HG03521 (cell line): ENCODE data around the gene TMEM256.

ENCODE experiments used
- ATAC-seq: cut with Tn5 transposase; IDR thresholded peaks from one replicate; pipeline ENCODE4 v1.9.1; 2021; ENCODE audit warnings: mild to moderate bottlenecking, moderate library complexity; ENCODE audit not compliant: unreplicated experiment

TMEM256 gene

GRCh38 chr17:7431231-7431630, 27.3 kb upstream of the TMEM256 start:
- no peak for ATAC-seq

- ATAC-seq: no peak
Measured at GRCh38 chr17:7429722-7430121, 25.8 kb upstream of the TMEM256 start.

GRCh38 chr17:7428557-7428956, 24.7 kb upstream of the TMEM256 start, which contains the start of gene SPEM3:
Gene SPEM3 (plus strand): TSS chr17:7428857. CDS start chr17:7428903, 46 bp downstream.
- ATAC-seq: no peak

GRCh38 chr17:7427549-7427948, 23.7 kb upstream of the TMEM256 start:
- ATAC-seq: no peak

- ATAC-seq: no peak
Measured at GRCh38 chr17:7426896-7427489, 23.1 kb upstream of the TMEM256 start.

- ATAC-seq: no peak
Measured at GRCh38 chr17:7426203-7426863, 22.4 kb upstream of the TMEM256 start.

GRCh38 chr17:7425756-7426155, 21.9 kb upstream of the TMEM256 start:
- no peak for ATAC-seq

GRCh38 chr17:7425316-7425715, 21.4 kb upstream of the TMEM256 start, which contains the start of gene SPEM2:
Gene SPEM2 (plus strand): TSS chr17:7425616. CDS start chr17:7425689, 73 bp downstream.
- ATAC-seq: no peak

GRCh38 chr17:7423679-7424078, 19.8 kb upstream of the TMEM256 start:
- no peak for ATAC-seq

- no peak for ATAC-seq
Measured at GRCh38 chr17:7421186-7421585, 17.3 kb upstream of the TMEM256 start.

- ATAC-seq: no peak
Measured at GRCh38 chr17:7419819-7420610, 16.1 kb upstream of the TMEM256 start, which contains the start of gene SPEM1. Gene SPEM1 (plus strand): TSS chr17:7420324. CDS start chr17:7420385, 61 bp downstream.

- ATAC-seq: no peak
Measured at GRCh38 chr17:7418472-7419152, 14.7 kb upstream of the TMEM256 start.

GRCh38 chr17:7417056-7417655, 13.3 kb upstream of the TMEM256 start:
- no peak for ATAC-seq

- ATAC-seq: no peak
Measured at GRCh38 chr17:7416323-7416722, 12.4 kb upstream of the TMEM256 start.

GRCh38 chr17:7415784-7416183, 11.9 kb upstream of the TMEM256 start:
- no peak for ATAC-seq

GRCh38 chr17:7414837-7415236, 10.9 kb upstream of the TMEM256 start:
- no peak for ATAC-seq

- ATAC-seq: no peak
Measured at GRCh38 chr17:7413346-7413985, 9.6 kb upstream of the TMEM256 start.

GRCh38 chr17:7411427-7411750, 7.5 kb upstream of the TMEM256 start:
- ATAC-seq: no peak

- ATAC-seq: no peak
Measured at GRCh38 chr17:7410634-7411426, 6.9 kb upstream of the TMEM256 start.

- no peak for ATAC-seq
Measured at GRCh38 chr17:7409716-7410115, 5.8 kb upstream of the TMEM256 start.
